H9 (cell line): ENCODE results near the gene ITGB7. TPM values are rescaled to one million over a fixed set of nuclear protein-coding genes. Genes with fewer than 3 reads are reported as not detected.
A peak's percentile ranks its signal among the peaks of the same experiment; 100 is the strongest.

ENCODE experiments used
- DNase-seq: peaks from one replicate; pipeline ENCODE4 v3.0.0-alpha.2; 2017
- H2AFZ ChIP-seq: one replicate; pipeline ENCODE4 v1.6.1; 2013; ENCODE audit warnings: mild to moderate bottlenecking, low read length, control low read depth, moderate library complexity
- H2AK5ac ChIP-seq: 2 replicates; pipeline ENCODE4 v1.6.1; 2013; ENCODE audit warnings: low read length, control low read depth, mixed read lengths; ENCODE audit not compliant: insufficient read length
- H2BK120ac ChIP-seq: one replicate; pipeline ENCODE4 v1.6.1; 2013; ENCODE audit warnings: low read depth, mild to moderate bottlenecking, low read length, control low read depth, inconsistent platforms; ENCODE audit not compliant: poor library complexity, severe bottlenecking
- H2BK12ac ChIP-seq: 2 replicates; pipeline ENCODE4 v1.6.1; 2013; ENCODE audit warnings: low read length, control low read depth, mixed read lengths, low read depth; ENCODE audit not compliant: insufficient read length
- H2BK15ac ChIP-seq: 2 replicates; pipeline ENCODE4 v1.6.1; 2013; ENCODE audit warnings: low read depth, low read length, control low read depth
- H2BK20ac ChIP-seq: one replicate; pipeline ENCODE4 v1.6.1; 2013; ENCODE audit warnings: low read depth, mild to moderate bottlenecking, low read length, control low read depth, inconsistent platforms; ENCODE audit not compliant: poor library complexity, severe bottlenecking
- H2BK5ac ChIP-seq: 2 replicates; pipeline ENCODE4 v1.6.1; 2013; ENCODE audit warnings: low read length, control low read depth, mixed read lengths; ENCODE audit not compliant: insufficient read length
- H3K14ac ChIP-seq: 2 replicates; pipeline ENCODE4 v1.6.1; 2013; ENCODE audit warnings: low read length, control low read depth; ENCODE audit not compliant: insufficient read depth
- H3K18ac ChIP-seq: 2 replicates; pipeline ENCODE4 v1.6.1; 2013; ENCODE audit warnings: low read depth, mild to moderate bottlenecking, mixed read lengths, low read length, control low read depth; ENCODE audit not compliant: insufficient read length
- H3K23ac ChIP-seq: 2 replicates; pipeline ENCODE4 v1.6.1; 2013; ENCODE audit warnings: low read length, control low read depth, mixed read lengths, low read depth; ENCODE audit not compliant: insufficient read length
- H3K23me2 ChIP-seq: 2 replicates; pipeline ENCODE4 v1.6.1; 2013; ENCODE audit warnings: low read depth, mild to moderate bottlenecking, mixed read lengths, low read length, control low read depth; ENCODE audit not compliant: insufficient read length, poor library complexity, severe bottlenecking
- H3K27ac ChIP-seq: 2 replicates; pipeline ENCODE4 v1.5.1; 2013; ENCODE audit warnings: low read length, control low read depth, mixed read lengths, low read depth; ENCODE audit not compliant: insufficient read length
- H3K27me3 ChIP-seq: 2 replicates; pipeline ENCODE4 v1.6.1; 2013; ENCODE audit warnings: low read length, control low read depth, inconsistent platforms; ENCODE audit not compliant: insufficient read depth
- H3K4ac ChIP-seq: 2 replicates; pipeline ENCODE4 v1.6.1; 2013; ENCODE audit warnings: low read depth, mild to moderate bottlenecking, control low read depth, inconsistent platforms, low read length, moderate library complexity
- H3K4me1 ChIP-seq: 2 replicates; pipeline ENCODE4 v1.6.1; 2013; ENCODE audit warnings: low read length, control low read depth, inconsistent platforms; ENCODE audit not compliant: insufficient read depth
- H3K4me2 ChIP-seq: 2 replicates; pipeline ENCODE4 v1.6.1; 2013; ENCODE audit warnings: low read length, control low read depth, mixed read lengths; ENCODE audit not compliant: insufficient read length, insufficient read depth
- H3K56ac ChIP-seq: 2 replicates; pipeline ENCODE4 v1.6.1; 2013; ENCODE audit warnings: low read depth, mild to moderate bottlenecking, mixed read lengths, low read length, control low read depth; ENCODE audit not compliant: insufficient read length
- H3K79me1 ChIP-seq: 2 replicates; pipeline ENCODE4 v1.6.1; 2013; ENCODE audit warnings: low read depth, mild to moderate bottlenecking, moderate library complexity, low read length, control low read depth, inconsistent platforms; ENCODE audit not compliant: insufficient read depth, poor library complexity, severe bottlenecking
- H3K79me2 ChIP-seq: 2 replicates; pipeline ENCODE4 v1.6.1; 2013; ENCODE audit warnings: low read length, control low read depth, inconsistent platforms; ENCODE audit not compliant: insufficient read depth
- H3K9ac ChIP-seq: 2 replicates; pipeline ENCODE4 v1.6.1; 2013; ENCODE audit warnings: low read length, control low read depth, mixed read lengths; ENCODE audit not compliant: insufficient read length; ENCODE audit errors: extremely low read depth
- H3K9me3 ChIP-seq: one replicate; pipeline ENCODE4 v1.6.1; 2013; ENCODE audit warnings: low read depth, low read length, inconsistent platforms; ENCODE audit not compliant: control insufficient read depth
- H3T11ph ChIP-seq: one replicate; pipeline ENCODE4 v1.6.1; 2013; ENCODE audit warnings: mild to moderate bottlenecking, low read length, control low read depth, inconsistent platforms
- H4K20me1 ChIP-seq: one replicate; pipeline ENCODE4 v1.6.1; 2013; ENCODE audit not compliant: control insufficient read depth, insufficient read length, insufficient read depth
- H4K5ac ChIP-seq: 2 replicates; pipeline ENCODE4 v1.6.1; 2013; ENCODE audit warnings: low read depth, mild to moderate bottlenecking, mixed read lengths, low read length, control low read depth; ENCODE audit not compliant: insufficient read length
- H4K8ac ChIP-seq: replicated peaks from 2 replicates; pipeline ENCODE4 v1.6.1; 2013; ENCODE audit warnings: low read length, control low read depth, mixed read lengths, low read depth; ENCODE audit not compliant: insufficient read length
- H4K91ac ChIP-seq: 2 replicates; pipeline ENCODE4 v1.6.1; 2013; ENCODE audit warnings: low read depth, mild to moderate bottlenecking, moderate library complexity, mixed read lengths, low read length, control low read depth; ENCODE audit not compliant: insufficient read length
- H3K27ac Mint-ChIP-seq, 3 experiments: 2 replicates in 2 of 3; 3 replicates in 1 of 3; pipeline ENCODE4 v1.8.0; 2020 to 2021; ENCODE audit warnings: mixed read lengths in 3 of 3, mild to moderate bottlenecking in 1 of 3, moderate library complexity in 1 of 3
- H3K27me3 Mint-ChIP-seq: 2 replicates; pipeline ENCODE4 v1.8.0; 2021; ENCODE audit warnings: low read depth, mild to moderate bottlenecking, moderate library complexity, mixed read lengths
- H3K36me3 Mint-ChIP-seq, 3 experiments: 2 replicates in 2 of 3; 3 replicates in 1 of 3; pipeline ENCODE4 v1.8.0; 2020 to 2021; ENCODE audit warnings: low read depth in 3 of 3, mixed read lengths in 3 of 3; ENCODE audit not compliant: insufficient read depth in 1 of 3
- H3K4me1 Mint-ChIP-seq, 2 experiments: 2 replicates each; pipeline ENCODE4 v1.8.0; 2020; ENCODE audit warnings: mixed read lengths in 2 of 2
- H3K4me3 Mint-ChIP-seq, 2 experiments: 2 replicates in 1 of 2; 3 replicates in 1 of 2; pipeline ENCODE4 v1.8.0; 2020 to 2021; ENCODE audit warnings: mild to moderate bottlenecking in 2 of 2, mixed read lengths in 2 of 2, moderate library complexity in 1 of 2
- H3K9me3 Mint-ChIP-seq, 2 experiments: 2 replicates in 1 of 2; 3 replicates in 1 of 2; pipeline ENCODE4 v1.8.0; 2020; ENCODE audit warnings: mild to moderate bottlenecking in 2 of 2, mixed read lengths in 2 of 2, moderate library complexity in 1 of 2
- WGBS: extraction: QIAGEN DNeasy Blood & Tissue Kit; methylation state at CpG from one replicate; pipeline ENCODE4 v1.1.7; 2013; ENCODE audit warnings: missing lambda C conversion rate, low lambda C conversion rate, mixed read lengths; ENCODE audit not compliant: insufficient read length; ENCODE audit errors: extremely low coverage; 5-methylcytosine and 5-hydroxymethylcytosine counted together
- total RNA-seq: library from RNA; stranded (reverse); gene quantifications from 2 replicates; pipeline ENCODE4 v1.2.1, GENCODE V29; 2021
- TF ChIP-seq, protein P1 (sequence below): fragments of 200-600 bp; sonication (generic); conservative IDR thresholded peaks from 3 replicates; pipeline ENCODE4 v1.8.0; 2021; ENCODE audit warnings: antibody characterized with exemption, mild to moderate bottlenecking

Gene ITGB7
- total RNA-seq, 1 experiment from 2014 or later, result 0.39 TPM

DNA sequence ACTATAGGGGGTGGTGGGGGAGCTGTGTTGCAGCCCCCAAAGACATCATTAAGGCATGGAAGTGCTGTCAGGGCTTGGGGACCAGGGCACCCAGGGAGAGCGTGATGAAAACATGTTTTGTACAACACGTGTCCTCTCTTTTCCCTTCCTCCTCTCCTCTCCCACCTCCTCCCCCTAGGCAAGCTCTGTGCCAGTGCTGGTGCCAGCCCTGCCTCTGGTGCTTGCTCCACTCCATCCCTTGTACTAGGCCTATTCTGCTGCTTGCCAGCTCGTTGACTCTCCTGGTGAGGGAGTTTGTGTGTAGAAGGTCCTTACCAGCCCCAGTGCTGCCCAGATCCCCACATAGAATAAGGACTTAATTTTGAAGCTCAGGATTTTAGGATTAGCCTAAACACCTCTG, 28.1 kb upstream of the ITGB7 start:
- peak overlapping the region in 2 of 3 experiments; percentile 24 to 91; a peak in 3 of 7 replicates for H3K27ac Mint-ChIP-seq

More for the DNA sequence above, 28.1 kb upstream of the ITGB7 start:
- Histone ChIP-seq H3K9me3 (no peaks in the 10 kb centered on the region), H3T11ph (no peak overlapping the region), H2AFZ (no peak overlapping the region), H3K79me1 (no peaks in the 10 kb centered on the region), H3K9ac (no peak overlapping the region), H3K23me2 (peaks cover 16% of the 10 kb centered on the region), H3K18ac (no peak overlapping the region), H4K5ac (no peak overlapping the region), H3K27me3 (peaks cover 3% of the 10 kb centered on the region), H3K4me2 (no peak overlapping the region), H2BK20ac (no peak overlapping the region), H4K91ac (no peak overlapping the region), H2BK120ac (no peak overlapping the region), H3K27ac (no peak overlapping the region), H4K20me1 (no peaks in the 10 kb centered on the region), H2BK5ac (no peak overlapping the region), H2BK15ac (no peak overlapping the region), H3K4me1 (peaks cover 22% of the 10 kb centered on the region; the same call in 1 of the 2 replicates), H2AK5ac (no peak overlapping the region), H3K14ac (no peak overlapping the region), H4K8ac (no peak overlapping the region), H3K23ac (no peak overlapping the region), H3K79me2 (no peaks in the 10 kb centered on the region; the same call in 1 of the 2 replicates), H3K56ac (no peak overlapping the region), H2BK12ac (no peak overlapping the region), H3K4ac (no peak overlapping the region)
- Mint-ChIP-seq H3K9me3 (no peaks in the 10 kb centered on the region; a peak in 1 of 5 replicates), H3K4me3 (peak overlapping the region in 1 of 2 experiments; percentile 57; a peak in 2 of 5 replicates), H3K27me3 (peaks cover 12% of the 10 kb centered on the region), H3K36me3 (no peaks in the 10 kb centered on the region), H3K4me1 (peaks cover 61 to 65% of the 10 kb centered on the region in 2 experiments)
- no CpG with 5 or more reads among the region's 3 CpGs for WGBS
- TF ChIP-seq, protein P1, sequence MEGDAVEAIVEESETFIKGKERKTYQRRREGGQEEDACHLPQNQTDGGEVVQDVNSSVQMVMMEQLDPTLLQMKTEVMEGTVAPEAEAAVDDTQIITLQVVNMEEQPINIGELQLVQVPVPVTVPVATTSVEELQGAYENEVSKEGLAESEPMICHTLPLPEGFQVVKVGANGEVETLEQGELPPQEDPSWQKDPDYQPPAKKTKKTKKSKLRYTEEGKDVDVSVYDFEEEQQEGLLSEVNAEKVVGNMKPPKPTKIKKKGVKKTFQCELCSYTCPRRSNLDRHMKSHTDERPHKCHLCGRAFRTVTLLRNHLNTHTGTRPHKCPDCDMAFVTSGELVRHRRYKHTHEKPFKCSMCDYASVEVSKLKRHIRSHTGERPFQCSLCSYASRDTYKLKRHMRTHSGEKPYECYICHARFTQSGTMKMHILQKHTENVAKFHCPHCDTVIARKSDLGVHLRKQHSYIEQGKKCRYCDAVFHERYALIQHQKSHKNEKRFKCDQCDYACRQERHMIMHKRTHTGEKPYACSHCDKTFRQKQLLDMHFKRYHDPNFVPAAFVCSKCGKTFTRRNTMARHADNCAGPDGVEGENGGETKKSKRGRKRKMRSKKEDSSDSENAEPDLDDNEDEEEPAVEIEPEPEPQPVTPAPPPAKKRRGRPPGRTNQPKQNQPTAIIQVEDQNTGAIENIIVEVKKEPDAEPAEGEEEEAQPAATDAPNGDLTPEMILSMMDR, result no peak
- no peak for DNase-seq
